ENCODE results near the gene DPYD.

DNA sequence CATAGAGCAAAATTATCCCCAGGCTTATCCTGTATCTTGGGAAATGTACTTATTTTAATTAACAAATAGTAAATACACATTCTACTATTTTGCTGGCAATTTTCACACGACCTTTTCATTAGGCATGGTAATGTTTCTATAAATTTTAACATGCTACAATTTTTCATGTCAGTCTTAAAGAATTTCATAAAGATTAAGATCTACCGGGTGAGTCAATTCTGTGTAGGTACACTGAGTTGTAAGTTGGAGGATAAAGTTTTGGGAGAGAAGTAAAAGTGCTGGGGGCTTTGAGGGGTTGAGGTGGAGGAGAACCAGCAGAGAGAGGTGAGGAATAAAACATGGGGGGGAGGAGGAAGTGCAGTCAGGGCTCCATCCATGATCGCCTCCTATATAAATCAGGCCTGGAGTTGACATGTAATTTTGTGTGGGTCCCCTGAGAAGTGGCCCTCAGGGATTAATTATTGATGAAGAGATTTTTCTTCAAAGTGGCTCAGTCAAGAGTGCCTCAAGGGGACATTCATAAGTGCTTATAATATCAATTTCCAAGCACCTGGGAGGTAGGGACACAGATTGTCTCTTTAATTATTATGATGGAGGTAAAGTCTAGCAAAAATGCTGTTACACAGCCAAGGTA lies 7.2 kb downstream of the DPYD start:
- TF ChIP-seq POLR2A (IDR thresholded peaks at IDR 0.05), result no peak
- TF ChIP-seq, protein P1, sequence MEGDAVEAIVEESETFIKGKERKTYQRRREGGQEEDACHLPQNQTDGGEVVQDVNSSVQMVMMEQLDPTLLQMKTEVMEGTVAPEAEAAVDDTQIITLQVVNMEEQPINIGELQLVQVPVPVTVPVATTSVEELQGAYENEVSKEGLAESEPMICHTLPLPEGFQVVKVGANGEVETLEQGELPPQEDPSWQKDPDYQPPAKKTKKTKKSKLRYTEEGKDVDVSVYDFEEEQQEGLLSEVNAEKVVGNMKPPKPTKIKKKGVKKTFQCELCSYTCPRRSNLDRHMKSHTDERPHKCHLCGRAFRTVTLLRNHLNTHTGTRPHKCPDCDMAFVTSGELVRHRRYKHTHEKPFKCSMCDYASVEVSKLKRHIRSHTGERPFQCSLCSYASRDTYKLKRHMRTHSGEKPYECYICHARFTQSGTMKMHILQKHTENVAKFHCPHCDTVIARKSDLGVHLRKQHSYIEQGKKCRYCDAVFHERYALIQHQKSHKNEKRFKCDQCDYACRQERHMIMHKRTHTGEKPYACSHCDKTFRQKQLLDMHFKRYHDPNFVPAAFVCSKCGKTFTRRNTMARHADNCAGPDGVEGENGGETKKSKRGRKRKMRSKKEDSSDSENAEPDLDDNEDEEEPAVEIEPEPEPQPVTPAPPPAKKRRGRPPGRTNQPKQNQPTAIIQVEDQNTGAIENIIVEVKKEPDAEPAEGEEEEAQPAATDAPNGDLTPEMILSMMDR (IDR thresholded peaks at IDR 0.05), result no peak

Data from tibial nerve (tissue), 3 donors.